HAP-1 (cell line): ENCODE results near the gene ACP3.

Experiments
- DNase-seq, 2 experiments: peaks; one replicate each; pipeline ENCODE4 v3.0.0-alpha.2; 2016 to 2020; ENCODE audit warnings: low spot score in 2 of 2
- H3K27me3 ChIP-seq: fragments of 250-450 bp; sonication (Bioruptor Pico); 2 replicates; pipeline ENCODE4 v1.5.1; 2020; ENCODE audit warnings: low read depth, mild to moderate bottlenecking, moderate library complexity
- H3K36me3 ChIP-seq: fragments of 250-450 bp; sonication (Bioruptor Pico); replicated peaks from 2 replicates; pipeline ENCODE4 v1.5.1; 2020; ENCODE audit warnings: mild to moderate bottlenecking
- H3K4me1 ChIP-seq: fragments of 250-450 bp; sonication (Bioruptor Pico); 2 replicates; pipeline ENCODE4 v1.5.1; 2020; ENCODE audit warnings: mild to moderate bottlenecking
- H3K4me3 ChIP-seq: fragments of 250-450 bp; sonication (Bioruptor Pico); 2 replicates; pipeline ENCODE4 v1.5.1; 2020; ENCODE audit warnings: mild to moderate bottlenecking, moderate library complexity
- H3K9me3 ChIP-seq: fragments of 250-450 bp; sonication (Bioruptor Pico); 2 replicates; pipeline ENCODE4 v1.5.1; 2020; ENCODE audit warnings: mild to moderate bottlenecking, moderate library complexity
- in situ Hi-C: fragments of 300-500 bp; cut with MboI; formaldehyde crosslinking; loops from 3 replicates; pipeline ENCODE4 v1.14.3; 2020; ENCODE audit warnings: low sequenced_read_pairs, inconsistent platforms, mixed read lengths

ACP3 gene

DNA sequence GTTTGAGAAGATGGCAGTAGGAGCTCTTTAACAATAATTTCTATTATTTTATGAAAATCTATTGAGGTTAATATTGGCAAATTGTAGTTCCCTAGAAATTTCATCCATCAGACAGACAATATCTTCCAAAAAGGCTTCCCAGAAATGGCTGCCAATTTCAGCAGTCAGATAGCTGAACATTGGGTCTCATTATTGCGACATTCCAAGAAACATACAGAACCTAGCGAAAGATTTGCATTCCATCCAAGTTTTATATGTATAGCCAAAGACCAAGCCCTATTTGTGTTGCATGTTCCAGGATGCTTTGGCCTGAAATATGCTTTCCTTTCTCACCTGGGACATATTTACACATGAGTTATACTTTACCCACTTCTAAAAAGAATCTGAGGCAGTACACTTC lies 24.5 kb downstream of the ACP3 start:
- in situ Hi-C loops = loop anchor here (10.0 kb wide), 1 partner anchor 87 kb away; no protein-coding TSS in a partner anchor
- H3K9me3 ChIP-seq = no peaks in the 10 kb centered on the region

GRCh38 chr3:132342183-132342582 lies 25.0 kb downstream of the ACP3 start:
- Histone ChIP-seq H3K4me3 (no peak overlapping the region), H3K27me3 (peaks cover 5% of the 10 kb centered on the region; the same call in 1 of the 2 replicates), H3K36me3 (no peaks in the 10 kb centered on the region), H3K4me1 (peaks cover 5% of the 10 kb centered on the region), H3K9me3 (no peaks in the 10 kb centered on the region)
- DNase-seq = no peak
- in situ Hi-C loops = loop anchor here (10.0 kb wide), 1 partner anchor 87 kb away; no protein-coding TSS in a partner anchor

More for the DNA sequence above, 24.5 kb downstream of the ACP3 start:
- H3K36me3 ChIP-seq = no peaks in the 10 kb centered on the region
- H3K4me1 ChIP-seq = peaks cover 3% of the 10 kb centered on the region
- no peak overlapping the region for H3K4me3 ChIP-seq
- no peak for DNase-seq
- H3K27me3 ChIP-seq = peaks cover 5% of the 10 kb centered on the region; the same call in 1 of the 2 replicates

DNA sequence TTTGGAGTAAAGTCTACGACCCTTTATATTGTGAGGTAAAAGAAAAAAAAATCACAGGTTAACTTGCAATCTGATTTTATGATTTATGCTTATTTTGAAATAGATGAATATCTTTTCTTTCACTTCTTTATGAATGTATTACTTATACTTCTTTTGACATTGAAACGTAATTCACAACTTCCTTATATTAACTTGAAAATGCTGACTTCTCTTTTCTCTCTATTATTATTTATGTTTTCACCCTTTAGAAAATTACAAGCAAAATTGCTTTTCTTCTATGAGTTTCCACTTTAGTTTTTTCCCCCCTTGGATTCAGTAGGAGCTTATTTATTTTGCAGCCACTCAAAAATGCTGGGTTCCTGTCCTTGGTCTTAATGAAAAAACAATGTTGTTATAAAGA lies 25.4 kb downstream of the ACP3 start:
- H3K9me3 ChIP-seq = no peaks in the 10 kb centered on the region
- peaks cover 5% of the 10 kb centered on the region for H3K4me1 ChIP-seq
- in situ Hi-C loops = loop anchor here (10.0 kb wide), 1 partner anchor 88 kb away; no protein-coding TSS in a partner anchor
- no peak for DNase-seq
- peaks cover 5% of the 10 kb centered on the region; the same call in 1 of the 2 replicates for H3K27me3 ChIP-seq
- H3K4me3 ChIP-seq = no peak overlapping the region
- H3K36me3 ChIP-seq = no peaks in the 10 kb centered on the region

GRCh38 chr3:132343018-132343612 lies 25.9 kb downstream of the ACP3 start:
- H3K27me3 ChIP-seq = peaks cover 5% of the 10 kb centered on the region; the same call in 1 of the 2 replicates
- H3K36me3 ChIP-seq = no peaks in the 10 kb centered on the region
- in situ Hi-C loops = loop anchor here (10.0 kb wide), 1 partner anchor 88 kb away; no protein-coding TSS in a partner anchor
- peak; percentile 63 to 64 for DNase-seq
- no peaks in the 10 kb centered on the region for H3K9me3 ChIP-seq
- no peak overlapping the region for H3K4me3 ChIP-seq
- peaks cover 5% of the 10 kb centered on the region for H3K4me1 ChIP-seq

GRCh38 chr3:132344666-132345280 lies 27.6 kb downstream of the ACP3 start:
- no peak overlapping the region for H3K4me3 ChIP-seq
- H3K9me3 ChIP-seq = no peaks in the 10 kb centered on the region
- in situ Hi-C loops = loop anchor here (10.0 kb wide), 1 partner anchor 90 kb away; no protein-coding TSS in a partner anchor
- peaks cover 5% of the 10 kb centered on the region for H3K4me1 ChIP-seq
- no peaks in the 10 kb centered on the region for H3K36me3 ChIP-seq
- DNase-seq = no peak
- H3K27me3 ChIP-seq = peaks cover 5% of the 10 kb centered on the region; the same call in 1 of the 2 replicates

DNA sequence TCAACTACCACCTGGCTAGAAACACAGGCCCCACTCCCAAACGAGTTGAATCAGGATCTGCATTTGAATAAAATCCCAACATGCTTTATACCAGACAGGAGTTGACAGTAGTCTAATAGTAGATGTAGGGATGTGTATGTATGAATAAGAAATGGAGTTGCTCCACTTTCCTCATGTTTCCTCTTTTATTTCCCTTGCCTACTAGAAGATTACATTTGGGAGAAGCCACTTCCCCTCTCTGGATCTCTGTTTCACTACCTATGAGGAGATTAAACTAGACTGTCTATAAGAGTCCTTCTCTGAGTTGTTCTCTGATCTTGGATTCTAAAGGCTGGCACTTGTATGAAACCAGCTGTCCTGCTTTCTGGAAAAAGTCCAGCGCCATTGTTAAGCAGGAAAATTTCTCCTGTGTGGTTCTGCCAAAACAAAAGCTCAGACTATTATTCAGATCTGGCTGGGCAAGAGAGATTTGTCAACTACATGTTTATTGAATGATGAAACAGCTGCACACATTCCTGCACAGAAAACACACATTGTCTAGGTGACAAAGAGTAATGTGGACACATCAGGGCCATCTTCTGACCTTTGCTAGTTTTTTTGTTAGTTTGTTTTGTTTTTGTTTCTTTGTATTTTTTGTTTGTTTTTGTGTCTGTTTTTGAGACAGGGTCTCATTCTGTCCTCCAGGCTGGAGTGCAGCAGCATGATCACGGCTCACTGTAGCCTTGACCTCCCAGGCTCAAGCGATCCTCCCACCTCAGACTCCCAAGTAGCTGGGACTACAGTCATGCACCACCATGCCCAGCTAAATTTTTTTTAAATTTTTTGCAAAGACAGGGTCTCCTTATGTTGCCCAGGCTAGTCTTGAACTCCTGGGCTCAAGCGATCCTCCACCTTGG lies 29.9 kb downstream of the ACP3 start:
- in situ Hi-C loops = loop anchor here (10.0 kb wide), 1 partner anchor 92 kb away; no protein-coding TSS in a partner anchor

DNA sequence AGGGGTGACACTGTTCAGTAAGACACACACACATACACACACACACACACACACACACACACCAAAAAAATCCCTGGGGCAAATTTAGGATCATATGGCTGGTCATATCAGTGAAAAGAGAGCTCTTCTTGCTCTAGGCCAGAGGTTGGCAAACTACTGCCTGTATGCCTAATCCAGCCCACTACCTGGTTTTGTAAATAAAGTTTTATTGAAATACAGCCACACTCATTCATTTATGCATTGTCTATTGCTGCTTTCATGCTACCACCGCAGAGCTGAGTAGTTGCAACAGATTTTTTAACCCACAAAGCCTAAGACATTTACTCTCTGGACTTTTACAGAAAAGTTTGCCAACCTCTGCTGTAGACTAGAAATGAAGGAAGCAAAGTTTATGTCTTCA lies 30.6 kb downstream of the ACP3 start:
- Histone ChIP-seq H3K4me1 (peaks cover 5% of the 10 kb centered on the region), H3K36me3 (no peaks in the 10 kb centered on the region), H3K4me3 (no peak overlapping the region), H3K9me3 (no peaks in the 10 kb centered on the region), H3K27me3 (peaks cover under 1% of the 10 kb centered on the region; the same call in 1 of the 2 replicates)
- no peak for DNase-seq
- in situ Hi-C loops = loop anchor here (10.0 kb wide), 1 partner anchor 93 kb away; no protein-coding TSS in a partner anchor

More for the DNA sequence above, 29.9 kb downstream of the ACP3 start:
- H3K4me1 ChIP-seq = peaks cover 5% of the 10 kb centered on the region
- peak; percentile 82 to 86 for DNase-seq
- H3K27me3 ChIP-seq = peaks cover 5% of the 10 kb centered on the region; the same call in 1 of the 2 replicates
- no peak overlapping the region for H3K4me3 ChIP-seq
- no peaks in the 10 kb centered on the region for H3K9me3 ChIP-seq
- no peaks in the 10 kb centered on the region for H3K36me3 ChIP-seq

GRCh38 chr3:132348531-132348930 lies 31.3 kb downstream of the ACP3 start:
- Histone ChIP-seq H3K36me3 (no peaks in the 10 kb centered on the region), H3K9me3 (no peaks in the 10 kb centered on the region), H3K27me3 (no peaks in the 10 kb centered on the region), H3K4me1 (peaks cover 5% of the 10 kb centered on the region), H3K4me3 (no peak overlapping the region)
- in situ Hi-C loops = loop anchor here (10.0 kb wide), 1 partner anchor 94 kb away; no protein-coding TSS in a partner anchor
- DNase-seq = no peak

DNA sequence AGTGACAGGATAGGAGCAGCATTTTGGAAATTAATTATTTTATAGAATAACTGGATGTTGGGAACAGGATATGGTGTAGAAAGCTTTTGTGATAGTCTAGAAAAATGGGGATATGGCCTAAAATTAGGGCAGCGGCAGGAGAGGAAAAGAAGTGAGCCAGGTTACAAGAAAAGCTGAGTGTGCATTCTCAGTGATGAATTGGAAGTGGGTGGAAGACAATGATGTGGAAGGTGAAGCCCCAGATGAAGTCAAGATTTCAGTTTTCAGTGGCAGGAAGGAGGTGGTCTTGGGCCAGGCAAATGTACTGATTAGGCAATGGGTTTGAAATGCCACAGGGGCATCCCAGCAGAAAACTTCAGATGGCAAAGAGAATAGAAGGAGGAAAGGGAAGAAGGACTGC lies 33.6 kb downstream of the ACP3 start:
- Histone ChIP-seq H3K4me1 (peaks cover 5% of the 10 kb centered on the region), H3K27me3 (no peaks in the 10 kb centered on the region), H3K4me3 (no peak overlapping the region), H3K36me3 (no peaks in the 10 kb centered on the region), H3K9me3 (no peaks in the 10 kb centered on the region)
- no peak for DNase-seq
- in situ Hi-C loops = no loop called here

- no peak for DNase-seq
- peaks cover 5% of the 10 kb centered on the region for H3K4me1 ChIP-seq
- in situ Hi-C loops = no loop called here
These were observed 34.1 kb downstream of the ACP3 start for GRCh38 chr3:132351222-132351806.

GRCh38 chr3:132352556-132353143 lies 35.4 kb downstream of the ACP3 start:
- no peaks in the 10 kb centered on the region for H3K4me1 ChIP-seq
- H3K9me3 ChIP-seq = no peaks in the 10 kb centered on the region
- in situ Hi-C loops = no loop called here
- no peaks in the 10 kb centered on the region for H3K36me3 ChIP-seq
- peak; percentile 71 to 81 for DNase-seq
- no peaks in the 10 kb centered on the region for H3K27me3 ChIP-seq
- H3K4me3 ChIP-seq = no peak overlapping the region

More at GRCh38 chr3:132351222-132351806, 34.1 kb downstream of the ACP3 start:
- Histone ChIP-seq H3K9me3 (no peaks in the 10 kb centered on the region), H3K36me3 (no peaks in the 10 kb centered on the region), H3K27me3 (no peaks in the 10 kb centered on the region), H3K4me3 (no peak overlapping the region)

DNA sequence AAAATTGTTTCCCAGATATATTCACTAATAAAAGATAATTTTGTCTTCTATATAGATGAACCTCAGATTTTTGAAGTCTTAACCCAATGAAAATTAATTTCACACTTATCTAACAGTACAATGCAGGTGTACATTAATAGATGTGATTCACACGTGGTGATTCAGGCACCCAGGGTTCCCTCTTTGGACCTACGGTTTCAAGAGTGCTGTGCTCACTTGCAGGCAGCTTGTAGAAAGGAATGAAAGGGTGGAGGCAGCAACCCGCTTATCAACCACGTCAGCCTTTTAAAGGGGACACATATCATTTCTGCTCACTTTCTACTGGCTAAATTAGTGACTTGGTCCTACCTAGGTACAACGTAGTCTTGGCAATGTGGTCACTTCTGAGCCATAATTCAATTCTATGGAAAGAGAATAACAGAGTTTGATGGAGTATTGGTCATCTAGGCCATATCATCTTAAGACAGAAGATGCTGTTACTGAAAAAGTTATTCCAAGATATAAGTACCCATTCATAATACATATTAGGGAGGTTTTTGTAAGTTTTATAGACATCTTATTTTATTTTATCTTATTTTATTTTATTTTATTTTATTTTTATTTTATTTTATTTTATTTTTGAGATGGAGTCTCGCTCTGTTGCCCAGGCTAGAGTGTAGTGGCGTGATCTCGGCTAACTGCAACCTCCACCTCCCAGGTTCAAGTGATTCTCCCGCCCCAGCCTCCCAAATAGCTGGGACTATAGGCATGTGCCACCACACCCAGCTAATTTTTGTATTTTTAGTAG lies 37.9 kb downstream of the ACP3 start:
- DNase-seq = no peak
- Histone ChIP-seq H3K4me1 (no peaks in the 10 kb centered on the region), H3K9me3 (no peaks in the 10 kb centered on the region), H3K4me3 (no peak overlapping the region), H3K27me3 (no peaks in the 10 kb centered on the region), H3K36me3 (no peaks in the 10 kb centered on the region)
- in situ Hi-C loops = no loop called here
